CD4-positive, alpha-beta T cell treated with Interleukin-17A for 1 hour (primary cell): ENCODE data around the gene TUBGCP4.
A peak's percentile ranks its signal among the peaks of the same experiment; 100 is the strongest.

Experiments used
- DNase-seq: peaks from one replicate; pipeline ENCODE4 v3.0.0-alpha.2; 2020

The TUBGCP4 gene

GRCh38 chr15:43404130-43404529 is 33.2 kb downstream of the TUBGCP4 start:
- no peak for DNase-seq

DNA sequence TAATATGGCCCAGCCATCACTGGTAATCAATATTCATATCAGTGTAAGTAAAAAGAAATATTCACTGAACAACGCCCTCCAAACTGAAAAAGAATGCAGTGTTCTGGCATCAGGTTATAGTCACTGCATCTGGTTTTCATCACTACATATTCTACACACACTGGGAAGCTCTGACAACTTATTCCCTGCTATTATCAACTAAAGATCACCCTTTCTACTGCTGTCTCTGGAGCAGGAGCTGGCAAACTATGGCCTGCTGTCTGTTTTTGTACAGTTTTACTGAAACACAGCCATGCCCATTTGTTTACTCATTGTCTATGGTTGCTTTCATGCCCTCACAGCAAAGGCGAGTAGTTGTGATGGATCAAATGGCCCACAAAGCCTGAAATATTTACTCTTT is 35.3 kb downstream of the TUBGCP4 start:
- no peak for DNase-seq

DNA sequence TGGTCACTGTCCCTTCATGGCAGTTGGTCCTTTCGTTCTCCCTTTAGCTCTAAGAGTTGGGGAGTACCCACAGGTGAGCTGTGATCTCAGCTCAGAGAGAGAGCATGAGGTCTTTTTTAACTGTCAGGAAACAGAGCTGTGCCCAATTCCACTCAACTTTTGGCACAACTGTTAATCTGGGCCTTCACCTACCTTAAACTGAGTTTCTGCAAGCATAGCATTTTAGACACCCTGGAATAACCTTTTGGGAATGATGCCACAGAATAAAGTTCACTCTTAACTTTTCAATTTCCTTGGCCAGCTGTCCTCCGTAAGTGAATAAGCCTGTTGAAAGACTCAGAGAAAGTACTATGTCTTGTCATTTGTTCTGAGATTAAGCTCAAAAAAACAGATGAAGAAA is 35.9 kb downstream of the TUBGCP4 start:
- no peak for DNase-seq

- DNase-seq, result no peak
Observed at GRCh38 chr15:43408789-43409188, 37.9 kb downstream of the TUBGCP4 start.

DNA sequence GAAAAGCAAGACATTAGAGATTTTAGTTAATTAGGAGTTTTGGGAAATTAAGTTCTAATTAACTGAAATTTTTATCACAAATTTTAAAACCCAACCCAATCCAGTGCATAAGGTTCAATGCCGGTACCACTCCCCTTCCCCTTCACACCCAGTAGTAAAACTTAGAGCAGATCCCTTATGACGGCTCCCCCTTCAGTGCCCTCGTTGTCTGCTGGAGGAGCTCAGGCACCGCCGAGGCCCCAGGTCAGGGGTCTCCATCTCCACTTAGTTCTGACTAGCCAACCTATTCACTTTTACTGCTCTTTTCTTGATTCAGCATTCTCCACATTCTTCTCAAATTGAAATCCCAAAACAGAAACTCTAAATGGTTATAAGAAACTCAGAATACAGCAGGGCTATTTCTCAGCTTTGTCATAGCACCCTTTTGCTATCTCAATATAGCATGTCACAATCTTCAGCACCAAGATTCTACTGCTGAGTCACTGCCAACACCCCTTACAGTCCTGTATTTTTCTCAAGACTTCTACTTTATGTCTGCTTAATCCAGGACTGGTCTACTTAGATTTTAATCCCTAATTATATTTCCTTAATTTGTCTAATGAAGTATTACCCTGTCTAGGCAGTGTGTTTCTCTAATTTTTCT is 39.8 kb downstream of the TUBGCP4 start:
- no peak for DNase-seq

GRCh38 chr15:43412096-43412495 is 41.2 kb downstream of the TUBGCP4 start:
- DNase-seq, result no peak

DNA sequence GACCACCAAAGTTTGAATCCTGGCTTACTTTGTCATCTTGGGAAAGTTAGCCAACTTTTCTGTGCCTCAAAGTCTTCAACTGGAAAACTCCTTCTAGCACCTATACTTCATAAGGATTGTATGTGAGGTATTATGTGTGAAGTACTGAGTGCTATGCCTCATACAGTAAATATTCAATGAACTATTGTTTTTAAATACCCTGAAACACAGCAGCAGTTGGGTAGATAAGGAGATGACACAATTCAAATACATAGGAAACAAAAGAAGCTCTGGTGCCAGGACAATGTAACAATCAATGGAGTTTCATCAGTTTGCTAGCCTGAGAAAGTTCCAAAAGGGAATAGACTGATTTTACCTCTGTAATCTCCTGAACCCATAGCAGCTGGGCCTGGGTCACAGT is 43.3 kb downstream of the TUBGCP4 start:
- DNase-seq, result no peak

DNA sequence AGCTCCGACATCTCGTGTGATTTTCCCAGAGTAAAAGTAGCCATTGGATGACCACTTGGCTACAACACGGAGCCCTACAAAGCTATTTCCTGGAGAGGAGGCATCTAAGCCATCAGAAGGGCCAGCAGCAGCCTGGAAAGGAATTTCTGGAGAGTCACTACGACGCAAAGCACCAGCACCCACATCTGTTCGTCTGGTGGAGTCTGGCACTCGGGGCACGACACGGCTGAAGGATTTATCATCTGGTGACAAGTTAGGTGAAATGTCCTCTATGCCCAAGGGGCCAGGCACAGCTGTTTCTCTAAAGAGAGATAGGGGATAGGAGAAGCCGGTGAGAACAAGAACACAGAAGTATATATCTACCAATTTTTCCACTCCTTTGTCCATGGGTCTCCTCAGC is 49.5 kb downstream of the TUBGCP4 start:
- DNase-seq, result no peak

DNA sequence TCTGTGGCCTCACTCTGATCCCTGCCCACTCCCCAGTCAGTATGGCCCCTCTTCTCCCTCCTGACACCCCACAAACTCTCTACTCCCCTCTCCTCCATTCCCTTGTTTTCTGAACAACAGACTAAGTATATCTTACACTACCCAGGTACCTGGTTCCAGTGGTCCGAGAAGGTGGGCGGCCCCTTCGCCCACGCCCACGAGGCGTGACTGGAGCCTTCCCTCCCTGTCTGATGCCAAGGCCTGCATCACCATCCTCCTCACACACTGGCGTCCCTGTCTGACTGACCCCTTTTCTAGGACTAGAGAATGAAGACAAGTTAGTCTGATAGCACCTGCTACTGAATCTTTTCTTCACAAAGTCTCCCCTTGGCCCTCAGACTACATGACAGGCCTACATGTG is 50.0 kb downstream of the TUBGCP4 start:
- DNase-seq, result no peak

- DNase-seq, result no peak
Observed at GRCh38 chr15:43423793-43424192, 52.9 kb downstream of the TUBGCP4 start.

- no peak for DNase-seq
Observed at GRCh38 chr15:43429687-43430086, 58.8 kb downstream of the TUBGCP4 start.

DNA sequence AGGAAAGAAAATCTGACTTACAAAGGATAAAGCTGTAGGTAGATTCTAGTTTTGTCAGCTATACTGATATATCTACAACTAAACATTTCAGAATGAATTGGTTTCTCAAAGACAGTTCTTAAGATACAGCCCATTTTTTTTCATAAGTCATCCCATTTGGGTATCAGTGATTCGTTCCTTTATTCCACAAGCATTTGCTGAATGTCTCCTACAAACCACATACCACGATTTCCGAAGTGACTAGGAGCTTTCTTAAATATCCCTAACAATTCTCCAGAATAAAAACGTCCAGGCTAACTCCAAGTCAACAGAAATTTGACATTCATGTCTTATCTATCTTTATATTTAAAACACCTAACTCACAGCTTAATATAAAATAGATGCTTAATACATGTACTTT is 62.3 kb downstream of the TUBGCP4 start:
- DNase-seq, result no peak

GRCh38 chr15:43433661-43434303 is 62.9 kb downstream of the TUBGCP4 start:
- DNase-seq, result no peak

DNA sequence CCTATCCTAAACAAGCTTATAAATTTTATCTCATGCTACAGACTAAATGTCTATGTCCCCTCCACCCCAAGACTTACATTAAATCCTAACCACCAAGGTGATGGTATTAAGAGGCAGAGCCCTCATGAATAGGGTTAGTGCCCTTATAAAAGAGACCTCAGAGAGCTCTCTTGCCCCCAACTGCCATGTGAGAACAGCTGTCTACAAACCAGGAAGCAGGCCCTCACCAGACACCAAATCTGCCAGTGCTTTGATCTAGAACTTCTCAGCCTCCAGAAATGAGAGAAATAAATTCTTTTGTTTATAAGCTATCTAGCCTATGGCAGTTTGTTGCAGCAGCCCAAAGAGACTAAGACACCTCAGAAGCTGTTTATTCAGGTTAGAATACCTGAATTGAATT is 63.5 kb downstream of the TUBGCP4 start:
- DNase-seq, result no peak

- DNase-seq, result no peak
Observed at GRCh38 chr15:43436395-43436794, 65.5 kb downstream of the TUBGCP4 start.

DNA sequence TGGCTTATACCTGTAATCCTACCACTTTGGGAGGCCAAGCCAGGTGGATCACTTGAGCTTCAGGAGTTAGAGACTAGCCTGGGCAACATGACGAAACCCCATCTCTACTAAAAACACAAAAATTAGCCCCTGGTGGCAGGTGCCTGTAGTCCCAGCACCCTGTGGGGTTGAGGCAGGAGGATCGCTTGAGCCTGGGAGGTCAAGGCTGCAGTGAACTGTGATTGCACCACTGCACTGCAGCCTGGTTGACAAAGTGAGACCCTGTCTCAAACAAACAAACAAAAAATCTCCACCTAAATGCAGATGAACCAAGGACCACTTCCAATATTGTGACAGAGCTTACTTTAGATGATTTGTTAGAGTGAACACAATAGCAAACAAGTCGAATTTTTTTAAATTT is 68.4 kb downstream of the TUBGCP4 start:
- DNase-seq, result no peak

DNA sequence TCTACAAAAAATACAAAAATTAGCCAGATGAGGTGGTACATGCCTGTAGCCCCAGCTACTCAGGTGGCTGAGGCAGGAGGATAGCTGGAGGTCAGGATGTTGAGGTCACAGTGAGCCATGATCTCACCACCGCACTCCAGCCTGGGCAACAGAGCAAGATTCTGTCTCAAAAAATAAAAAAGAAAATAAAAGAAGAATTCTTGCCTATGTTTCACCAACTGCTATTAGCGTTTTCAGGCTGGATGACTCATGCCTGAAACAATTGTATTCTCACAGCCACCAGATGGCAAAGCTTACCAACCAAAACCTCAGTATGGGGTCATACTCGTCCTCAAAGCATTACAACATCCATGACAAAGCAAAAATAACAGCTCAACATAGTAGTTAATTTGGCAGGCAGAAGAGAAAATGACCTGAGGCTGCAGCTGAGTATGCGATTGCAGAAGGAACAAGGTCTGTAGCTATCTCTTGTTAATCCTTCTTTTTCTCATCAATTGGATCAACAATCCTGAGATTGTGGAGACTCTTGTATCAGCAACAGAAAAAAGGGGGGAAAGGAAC is 69.9 kb downstream of the TUBGCP4 start:
- DNase-seq, result peak; percentile 50

DNA sequence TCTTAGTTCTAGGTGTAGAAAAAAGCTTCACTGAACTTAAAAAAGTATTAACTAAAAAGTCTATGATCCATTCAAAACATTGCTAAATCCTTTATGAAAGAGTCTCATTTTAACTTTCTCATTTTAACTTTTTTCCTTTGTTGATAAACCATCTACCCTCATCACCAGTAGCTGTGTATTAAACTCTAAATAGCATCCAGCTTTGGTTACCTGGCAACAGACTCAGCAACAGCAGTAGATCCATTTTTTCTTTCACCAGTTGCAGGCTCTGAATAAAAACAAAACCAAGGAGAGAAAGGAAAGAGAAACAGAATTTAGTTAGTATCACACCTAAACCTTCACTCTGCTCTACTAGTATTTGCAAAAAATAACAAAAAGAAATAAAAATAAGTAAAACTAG is 70.4 kb downstream of the TUBGCP4 start:
- no peak for DNase-seq

GRCh38 chr15:43446344-43446743 is 75.4 kb downstream of the TUBGCP4 start:
- no peak for DNase-seq

GRCh38 chr15:43449981-43450380 is 79.1 kb downstream of the TUBGCP4 start:
- no peak for DNase-seq
